ENCODE results near the gene STRN4. TPM values are rescaled to one million over a fixed set of nuclear protein-coding genes. Genes with fewer than 3 reads are reported as not detected.
"Not testable (repeated sequence)": the region's sequence is repeated elsewhere in the genome, so short reads cannot be mapped to it uniquely, and the experiment has no call there.

Gene STRN4
- total and polyA plus RNA-seq, 8 donors, result 54.2 to 97.9 (median 79.0) TPM

GRCh38 chr19:46782355-46783019 lies 36.2 kb upstream of the STRN4 start:
- Histone ChIP-seq H3K4me3 (no peak overlapping the region), H3K4me1 (peaks cover 25 to 57% of the 10 kb centered on the region in 2 donors), H3K36me3 (peaks cover 0 to 65% of the 10 kb centered on the region in 2 donors), H3K27ac (no peak overlapping the region), H3K9me3 (no peaks in the 10 kb centered on the region), H3K27me3 (no peaks in the 10 kb centered on the region)
- intact Hi-C loops (cut with DNase I), result no loop called here
- no peak for DNase-seq
- no peak for ATAC-seq
- no peak for TF ChIP-seq CTCF (IDR thresholded peaks at IDR 0.05)

- peak overlapping the region in 1 of 2 donors; percentile 38 for H3K27ac ChIP-seq
- intact Hi-C loops (cut with DNase I); H3K27me3 ChIP-seq; DNase-seq; H3K9me3 ChIP-seq; H3K4me3 ChIP-seq: not testable (repeated sequence)
- ATAC-seq, result peak; percentile 23
- H3K4me1 ChIP-seq, result peaks cover 0 to 20% of the 10 kb centered on the region in 2 donors
- peaks cover 0 to 91% of the 10 kb centered on the region in 2 donors for H3K36me3 ChIP-seq
Measured at GRCh38 chr19:46777956-46778645, 31.9 kb upstream of the STRN4 start.

DNA sequence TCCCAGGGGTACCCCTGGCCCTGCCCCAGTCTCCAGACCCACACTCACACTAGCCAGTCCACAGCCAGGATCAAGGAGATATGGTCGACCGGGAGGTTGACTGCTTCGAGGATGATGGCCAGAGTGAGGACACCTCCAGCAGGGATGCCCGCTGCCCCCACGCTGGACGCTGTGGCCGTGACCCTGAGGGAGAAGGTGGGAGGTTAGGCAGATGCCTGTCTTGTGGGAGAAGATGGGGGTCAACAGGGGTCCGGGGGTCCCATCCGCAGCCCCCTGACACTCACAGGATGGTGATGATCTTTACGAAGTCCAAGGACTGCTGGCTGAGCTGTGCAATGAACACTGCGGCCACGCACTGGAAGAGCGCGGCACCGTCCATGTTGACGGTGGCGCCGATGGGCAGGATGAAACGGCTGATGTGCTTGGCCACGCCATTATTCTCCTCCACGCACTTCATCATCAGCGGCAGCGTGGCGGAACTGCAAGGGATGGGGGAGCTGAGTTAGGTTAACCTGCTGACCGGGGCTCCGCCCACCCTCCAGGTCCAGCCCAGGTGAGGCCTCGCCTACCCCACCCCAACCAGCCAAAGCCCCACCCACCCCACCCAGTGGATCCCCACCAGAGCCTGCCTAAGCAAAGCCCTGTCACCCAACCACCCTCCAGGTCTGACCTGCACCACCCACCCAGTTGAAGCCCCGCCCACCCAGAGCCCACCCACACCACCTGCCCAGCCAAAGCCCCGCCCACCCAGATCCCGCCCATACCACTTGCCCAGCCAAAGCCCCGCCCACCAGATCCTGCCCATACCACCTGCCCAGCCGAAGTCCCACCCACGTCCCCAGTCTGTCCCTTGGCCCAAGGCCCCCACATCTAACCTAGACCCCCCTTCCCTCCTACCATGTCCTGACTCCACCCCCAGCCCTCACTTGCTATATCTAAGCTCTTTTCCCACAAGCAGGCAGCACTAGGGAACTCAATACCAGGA lies 31.0 kb upstream of the STRN4 start:
- DNase-seq (no peak), ATAC-seq (no peak)
- intact Hi-C loops (cut with DNase I), result no loop called here
- H3K27ac ChIP-seq, result no peak overlapping the region
- H3K27me3 ChIP-seq, result no peaks in the 10 kb centered on the region
- H3K4me3 ChIP-seq, result no peak overlapping the region
- peaks cover 0 to 20% of the 10 kb centered on the region in 2 donors for H3K4me1 ChIP-seq
- no peak for TF ChIP-seq CTCF (IDR thresholded peaks at IDR 0.05)
- H3K36me3 ChIP-seq, result peaks cover 0 to 82% of the 10 kb centered on the region in 2 donors
- H3K9me3 ChIP-seq, result no peaks in the 10 kb centered on the region

- ATAC-seq (no peak), DNase-seq (no peak)
- no peak overlapping the region for H3K27ac ChIP-seq
- H3K4me3 ChIP-seq, result no peak overlapping the region
- no peaks in the 10 kb centered on the region for H3K27me3 ChIP-seq
- H3K9me3 ChIP-seq, result no peaks in the 10 kb centered on the region
- peaks cover 0 to 67% of the 10 kb centered on the region in 2 donors for H3K36me3 ChIP-seq
- no peak for TF ChIP-seq CTCF (IDR thresholded peaks at IDR 0.05)
- peaks cover 0 to 20% of the 10 kb centered on the region in 2 donors for H3K4me1 ChIP-seq
- intact Hi-C loops (cut with DNase I), result no loop called here
Measured at GRCh38 chr19:46775642-46776258, 29.5 kb upstream of the STRN4 start.

DNA sequence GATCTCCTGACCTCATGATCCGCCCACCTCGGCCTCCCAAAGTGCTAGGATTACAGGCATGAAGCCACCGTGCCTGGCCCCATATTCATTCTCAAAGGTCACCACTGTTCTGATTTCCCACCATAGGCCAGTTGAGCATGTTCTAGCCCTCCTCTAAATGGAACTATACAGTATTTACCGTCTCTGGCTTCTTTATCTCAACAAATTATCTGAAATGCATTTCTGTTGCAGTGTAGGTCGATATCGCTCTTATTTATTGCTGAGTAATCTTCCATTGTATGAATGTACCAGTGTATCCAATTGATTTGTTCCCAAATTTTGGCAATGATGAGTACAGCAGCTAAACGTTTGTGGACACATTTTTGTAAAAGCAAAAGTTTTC lies 26.8 kb upstream of the STRN4 start:
- H3K27ac ChIP-seq, result no peak overlapping the region
- TF ChIP-seq CTCF (IDR thresholded peaks at IDR 0.05), result no peak
- no peak for ATAC-seq

More for the DNA sequence above, 26.8 kb upstream of the STRN4 start:
- Histone ChIP-seq H3K36me3 (peaks cover 0 to 40% of the 10 kb centered on the region in 2 donors), H3K9me3 (no peaks in the 10 kb centered on the region), H3K27me3 (no peaks in the 10 kb centered on the region), H3K4me1 (peaks cover 0 to 3% of the 10 kb centered on the region in 2 donors), H3K4me3 (no peak overlapping the region)
- no peak for DNase-seq
- intact Hi-C loops (cut with DNase I), result no loop called here

Measured in left lung (tissue), 10 donors.